OCI-LY1 (cell line): Measurements from ENCODE around the gene HS3ST3B1.

Experiments
- H2AFZ ChIP-seq: fragments of 200-600 bp; sonication (generic), shearing (Covaris generic); 2 replicates; pipeline ENCODE4 v1.6.0; 2014; ENCODE audit warnings: antibody characterized with exemption, mild to moderate bottlenecking, low read length
- H3F3A ChIP-seq: fragments of 200-600 bp; sonication (generic), shearing (Covaris generic); 2 replicates; pipeline ENCODE4 v1.6.0; 2014; ENCODE audit warnings: mild to moderate bottlenecking, antibody characterized with exemption, low read length, moderate library complexity; ENCODE audit not compliant: insufficient read depth
- H3K27ac ChIP-seq: fragments of 200-600 bp; sonication (generic); 2 replicates; pipeline ENCODE4 v1.5.1; 2014; ENCODE audit warnings: low read length, mixed run types, mild to moderate bottlenecking, low read depth; ENCODE audit not compliant: poor library complexity, severe bottlenecking
- H3K27me3 ChIP-seq: fragments of 200-600 bp; sonication (generic); 2 replicates; pipeline ENCODE4 v1.6.0; 2014; ENCODE audit warnings: antibody characterized with exemption, mild to moderate bottlenecking, low read length, moderate library complexity; ENCODE audit not compliant: insufficient read depth
- H3K36me3 ChIP-seq: fragments of 200-600 bp; sonication (generic); 2 replicates; pipeline ENCODE4 v1.6.1; 2014; ENCODE audit warnings: mild to moderate bottlenecking, antibody characterized with exemption, low read length, moderate library complexity, mixed read lengths; ENCODE audit not compliant: insufficient read depth
- H3K4me1 ChIP-seq: fragments of 200-600 bp; sonication (generic); 2 replicates; pipeline ENCODE4 v1.5.1; 2014; ENCODE audit warnings: mild to moderate bottlenecking, low read length, moderate library complexity; ENCODE audit not compliant: insufficient read depth, severe bottlenecking
- H3K4me2 ChIP-seq: fragments of 200-600 bp; sonication (generic), shearing (Covaris generic); 2 replicates; pipeline ENCODE4 v1.6.1; 2014; ENCODE audit warnings: low read length
- H3K4me3 ChIP-seq: fragments of 200-600 bp; sonication (generic); 2 replicates; pipeline ENCODE4 v1.5.1; 2014; ENCODE audit warnings: low read length, low read depth, mild to moderate bottlenecking, mixed read lengths; ENCODE audit not compliant: poor library complexity, severe bottlenecking
- H3K79me2 ChIP-seq: fragments of 200-600 bp; shearing (Covaris generic); 2 replicates; pipeline ENCODE4 v1.6.1; 2016; ENCODE audit warnings: mixed run types, low read length, mixed read lengths; ENCODE audit not compliant: insufficient read depth
- H3K9ac ChIP-seq: fragments of 200-600 bp; sonication (generic), shearing (Covaris generic); 2 replicates; pipeline ENCODE4 v1.6.1; 2014; ENCODE audit warnings: mild to moderate bottlenecking, low read length, mixed read lengths
- H3K9me2 ChIP-seq: fragments of 200-600 bp; sonication (generic), shearing (Covaris generic); 2 replicates; pipeline ENCODE4 v1.6.1; 2014; ENCODE audit warnings: low read depth, mild to moderate bottlenecking, low read length, mixed read lengths
- H3K9me3 ChIP-seq: fragments of 200-600 bp; shearing (Covaris generic); 2 replicates; pipeline ENCODE4 v1.6.1; 2014; ENCODE audit warnings: low read length, mixed read lengths
- H4K20me1 ChIP-seq: fragments of 200-600 bp; sonication (generic), shearing (Covaris generic); 2 replicates; pipeline ENCODE4 v1.6.0; 2016; ENCODE audit warnings: mild to moderate bottlenecking, low read length; ENCODE audit not compliant: insufficient read depth
- CTCF ChIP-seq: fragments of 200-600 bp; sonication (generic), shearing (Covaris generic); IDR thresholded peaks from 2 replicates; pipeline ENCODE4 v1.5.1; 2017; ENCODE audit warnings: mild to moderate bottlenecking, antibody characterized with exemption, low read length, moderate library complexity, mixed read lengths
- EZH2 ChIP-seq: fragments of 200-600 bp; sonication (generic), shearing (Covaris generic); IDR thresholded peaks from 2 replicates; pipeline ENCODE4 v1.8.0; 2017; ENCODE audit warnings: borderline replicate concordance, mixed run types, mild to moderate bottlenecking, antibody characterized with exemption, low read length, moderate library complexity, mixed read lengths

The HS3ST3B1 gene

GRCh38 chr17:14302431-14303099 is 1.7 kb downstream of the HS3ST3B1 start:
- H2AFZ ChIP-seq = no peak overlapping the region

GRCh38 chr17:14303343-14304221 is 2.7 kb downstream of the HS3ST3B1 start:
- Histone ChIP-seq H2AFZ (no peak overlapping the region), H3K4me2 (no peak overlapping the region), H3F3A (no peaks in the 10 kb centered on the region), H3K27ac (no peak overlapping the region), H3K9ac (no peak overlapping the region), H3K4me3 (no peak overlapping the region), H3K27me3 (no peaks in the 10 kb centered on the region), H3K9me2 (no peaks in the 10 kb centered on the region), H3K4me1 (peaks cover 8% of the 10 kb centered on the region), H4K20me1 (no peaks in the 10 kb centered on the region), H3K36me3 (no peaks in the 10 kb centered on the region), H3K79me2 (no peaks in the 10 kb centered on the region), H3K9me3 (no peaks in the 10 kb centered on the region)
- TF ChIP-seq CTCF (no peak), EZH2 (no peak)

More at GRCh38 chr17:14302431-14303099, 1.7 kb downstream of the HS3ST3B1 start:
- peak overlapping the region; percentile 52 for H3K4me3 ChIP-seq
- H3F3A ChIP-seq = no peaks in the 10 kb centered on the region
- H3K4me2 ChIP-seq = peak overlapping the region; percentile 73
- TF ChIP-seq CTCF (peak; percentile 56), EZH2 (no peak)
- H3K79me2 ChIP-seq = no peaks in the 10 kb centered on the region
- no peaks in the 10 kb centered on the region for H4K20me1 ChIP-seq
- H3K9me3 ChIP-seq = no peaks in the 10 kb centered on the region
- H3K4me1 ChIP-seq = peaks cover 8% of the 10 kb centered on the region
- no peaks in the 10 kb centered on the region for H3K9me2 ChIP-seq
- H3K9ac ChIP-seq = no peak overlapping the region
- no peak overlapping the region for H3K27ac ChIP-seq
- H3K36me3 ChIP-seq = no peaks in the 10 kb centered on the region
- no peaks in the 10 kb centered on the region for H3K27me3 ChIP-seq

GRCh38 chr17:14304222-14304772 is 3.4 kb downstream of the HS3ST3B1 start:
- Histone ChIP-seq H3F3A (no peaks in the 10 kb centered on the region), H3K4me2 (no peak overlapping the region), H3K4me1 (peaks cover 8% of the 10 kb centered on the region), H3K27ac (no peak overlapping the region), H3K9me2 (no peaks in the 10 kb centered on the region), H2AFZ (no peak overlapping the region), H3K79me2 (no peaks in the 10 kb centered on the region), H3K4me3 (no peak overlapping the region), H3K27me3 (no peaks in the 10 kb centered on the region), H3K9me3 (no peaks in the 10 kb centered on the region), H3K36me3 (no peaks in the 10 kb centered on the region), H3K9ac (no peak overlapping the region), H4K20me1 (no peaks in the 10 kb centered on the region)
- TF ChIP-seq EZH2 (no peak), CTCF (no peak)
